Coronary artery (tissue), 2 donors: ENCODE data around the gene NCOA1.

ENCODE experiments used
- DNase-seq: peaks from one replicate; pipeline ENCODE4 v3.0.0-alpha.2; 2017; ENCODE audit warnings: low spot score
- H3K27ac ChIP-seq, 2 donors: fragments of 200-600 bp; sonication (generic); one replicate each; pipeline ENCODE4 v1.5.1; 2016 to 2019
- H3K4me3 ChIP-seq: fragments of 200-600 bp; sonication (generic); 2 replicates; pipeline ENCODE4 v1.5.1; 2016; ENCODE audit warnings: mild to moderate bottlenecking, moderate library complexity
- TF ChIP-seq, protein P1 (sequence below): fragments of 200-600 bp; sonication (generic); IDR thresholded peaks from one replicate; pipeline ENCODE4 v1.5.1; 2019; ENCODE audit warnings: antibody characterized with exemption

NCOA1 gene

DNA sequence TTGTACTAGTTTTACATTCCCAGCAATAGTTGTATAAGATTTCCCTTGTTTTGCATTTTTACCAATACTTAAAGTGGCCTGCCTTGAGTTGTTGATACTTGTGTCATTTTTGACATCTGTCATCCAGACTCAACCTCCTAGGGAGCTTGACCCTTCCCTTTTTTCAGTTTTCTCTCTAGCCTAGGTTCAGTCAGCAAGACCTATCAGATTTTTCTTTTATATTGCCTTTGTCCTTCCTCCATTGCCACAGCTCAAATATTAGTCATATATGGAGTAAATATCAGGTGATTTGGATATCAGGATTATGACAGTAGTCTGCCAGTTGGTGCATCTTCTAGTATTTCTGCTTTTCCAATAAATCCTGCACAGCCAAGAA, 315.6 kb downstream of the NCOA1 start:
- no peak for DNase-seq
- no peak overlapping the region for H3K4me3 ChIP-seq
- H3K27ac ChIP-seq = no peak overlapping the region
- TF ChIP-seq, protein P1, sequence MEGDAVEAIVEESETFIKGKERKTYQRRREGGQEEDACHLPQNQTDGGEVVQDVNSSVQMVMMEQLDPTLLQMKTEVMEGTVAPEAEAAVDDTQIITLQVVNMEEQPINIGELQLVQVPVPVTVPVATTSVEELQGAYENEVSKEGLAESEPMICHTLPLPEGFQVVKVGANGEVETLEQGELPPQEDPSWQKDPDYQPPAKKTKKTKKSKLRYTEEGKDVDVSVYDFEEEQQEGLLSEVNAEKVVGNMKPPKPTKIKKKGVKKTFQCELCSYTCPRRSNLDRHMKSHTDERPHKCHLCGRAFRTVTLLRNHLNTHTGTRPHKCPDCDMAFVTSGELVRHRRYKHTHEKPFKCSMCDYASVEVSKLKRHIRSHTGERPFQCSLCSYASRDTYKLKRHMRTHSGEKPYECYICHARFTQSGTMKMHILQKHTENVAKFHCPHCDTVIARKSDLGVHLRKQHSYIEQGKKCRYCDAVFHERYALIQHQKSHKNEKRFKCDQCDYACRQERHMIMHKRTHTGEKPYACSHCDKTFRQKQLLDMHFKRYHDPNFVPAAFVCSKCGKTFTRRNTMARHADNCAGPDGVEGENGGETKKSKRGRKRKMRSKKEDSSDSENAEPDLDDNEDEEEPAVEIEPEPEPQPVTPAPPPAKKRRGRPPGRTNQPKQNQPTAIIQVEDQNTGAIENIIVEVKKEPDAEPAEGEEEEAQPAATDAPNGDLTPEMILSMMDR = no peak

DNA sequence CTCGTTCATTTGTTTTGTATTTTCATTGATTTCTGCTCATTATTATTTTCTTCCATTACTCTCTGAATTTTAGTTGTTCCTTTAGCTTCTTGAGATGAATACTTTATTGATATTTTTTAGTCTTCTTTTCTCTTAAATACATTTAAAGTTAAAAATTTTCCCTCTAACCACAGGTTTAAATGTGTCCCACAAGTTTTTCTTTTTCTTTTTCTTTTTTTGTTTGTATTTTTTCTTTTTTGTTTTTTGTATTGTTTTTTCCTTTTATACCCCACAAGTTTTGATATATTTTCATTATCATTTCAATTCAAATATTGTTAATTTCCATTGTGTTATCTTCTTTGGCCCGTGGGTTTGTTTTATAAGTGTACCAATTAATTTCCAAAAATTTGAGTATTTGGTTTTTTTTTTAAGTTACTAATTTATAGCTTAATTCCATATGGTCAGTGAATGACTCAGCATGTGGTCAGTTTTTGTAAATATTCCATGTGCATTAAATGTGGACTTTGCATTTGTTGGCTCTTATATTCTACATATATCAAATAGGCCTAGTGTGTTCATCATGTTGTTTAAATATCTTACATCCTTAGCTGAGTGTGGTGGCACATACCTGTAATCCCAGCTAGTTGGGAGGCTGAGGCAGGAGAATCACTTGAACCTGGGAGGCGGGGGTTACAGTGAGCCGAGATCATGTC, 318.4 kb downstream of the NCOA1 start:
- Histone ChIP-seq H3K27ac (no peak overlapping the region), H3K4me3 (no peak overlapping the region)
- no peak for DNase-seq
- TF ChIP-seq, protein P1 = no peak

DNA sequence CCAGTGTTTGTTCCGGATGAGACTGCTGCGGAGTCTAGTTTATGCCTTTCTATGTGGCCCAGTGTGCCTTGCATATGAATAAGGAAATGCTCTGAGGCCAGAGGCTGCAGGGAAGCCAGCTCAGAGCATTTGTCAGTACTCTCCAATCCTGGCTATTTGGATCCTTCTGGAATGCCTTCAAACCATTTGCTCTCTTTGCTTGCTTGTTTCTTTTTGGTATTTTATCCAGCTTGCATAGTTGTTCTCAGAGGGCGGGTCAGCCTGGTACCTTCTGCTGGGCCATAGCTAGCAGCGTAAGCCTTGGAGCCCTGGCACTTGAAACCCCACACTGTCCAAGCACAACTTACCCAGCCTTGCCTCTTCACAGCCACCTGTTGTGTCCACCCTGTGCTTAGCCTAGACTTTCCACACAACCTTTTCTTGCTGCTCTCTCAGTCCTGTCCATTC, 322.7 kb downstream of the NCOA1 start:
- Histone ChIP-seq H3K4me3 (no peak overlapping the region), H3K27ac (no peak overlapping the region)
- no peak for DNase-seq
- TF ChIP-seq, protein P1 = no peak

DNA sequence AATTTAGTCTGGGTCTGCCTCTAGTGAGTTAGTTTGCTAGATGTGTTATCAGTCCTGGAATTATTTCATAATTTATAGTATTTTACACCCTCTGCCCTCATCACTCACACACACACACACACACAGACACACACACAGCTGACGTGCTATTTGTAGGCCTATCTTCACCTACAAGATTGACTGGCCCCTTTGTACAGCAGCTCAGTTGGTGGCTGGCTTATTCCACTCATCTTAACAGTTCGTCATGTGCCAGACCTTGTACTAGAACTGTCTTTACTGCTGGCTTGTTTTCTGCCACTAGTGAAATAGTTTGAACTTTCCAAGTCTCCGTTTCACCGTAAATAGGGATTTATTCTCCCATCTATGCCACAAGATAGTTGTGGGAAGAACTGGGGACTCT, 323.5 kb downstream of the NCOA1 start:
- TF ChIP-seq, protein P1 = no peak
- no peak for DNase-seq
- no peak overlapping the region for H3K27ac ChIP-seq

DNA sequence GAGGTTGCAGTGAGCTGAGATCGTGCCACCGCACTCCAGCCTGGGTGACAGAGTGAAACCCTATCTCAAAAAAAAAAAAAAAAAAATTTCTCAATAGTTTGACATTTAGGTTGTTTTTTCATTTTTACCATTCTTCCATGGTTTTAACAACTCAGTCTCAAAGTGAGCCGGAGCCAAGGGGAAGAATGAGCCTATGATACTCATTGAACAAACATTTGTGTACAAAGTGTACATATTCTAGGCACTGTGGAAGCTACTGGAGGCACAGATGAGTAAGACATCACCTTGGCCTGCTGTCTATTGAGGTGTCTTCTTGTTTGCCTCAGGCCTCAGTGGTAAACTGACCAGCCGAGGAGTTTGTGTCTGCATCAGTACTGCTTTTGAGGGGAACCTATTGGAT, 324.1 kb downstream of the NCOA1 start:
- DNase-seq = no peak
- Histone ChIP-seq H3K27ac (no peak overlapping the region), H3K4me3 (no peak overlapping the region)
- TF ChIP-seq, protein P1 = no peak

More for the DNA sequence above, 323.5 kb downstream of the NCOA1 start:
- no peak overlapping the region for H3K4me3 ChIP-seq

DNA sequence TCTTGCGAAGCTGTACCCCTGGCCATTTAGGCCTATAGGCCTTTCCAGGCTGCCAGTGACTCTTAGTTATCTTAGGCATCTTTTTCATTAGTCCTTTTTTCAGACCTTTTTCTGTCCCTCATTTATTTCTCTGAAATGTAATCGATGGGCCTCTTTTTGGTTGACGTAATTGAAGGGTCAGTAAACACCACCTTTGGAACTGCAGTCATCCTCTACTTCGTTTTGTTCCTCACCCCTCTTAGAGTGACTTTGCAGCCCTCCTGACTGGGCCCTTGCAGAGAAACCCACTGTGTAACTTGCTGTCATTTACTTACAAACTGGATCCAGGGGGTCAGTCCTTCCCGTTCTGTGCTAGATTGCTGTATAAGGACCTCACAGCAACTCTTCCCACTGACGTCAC, 325.4 kb downstream of the NCOA1 start:
- DNase-seq = no peak
- H3K27ac ChIP-seq = no peak overlapping the region
- TF ChIP-seq, protein P1 = no peak
- H3K4me3 ChIP-seq = no peak overlapping the region

DNA sequence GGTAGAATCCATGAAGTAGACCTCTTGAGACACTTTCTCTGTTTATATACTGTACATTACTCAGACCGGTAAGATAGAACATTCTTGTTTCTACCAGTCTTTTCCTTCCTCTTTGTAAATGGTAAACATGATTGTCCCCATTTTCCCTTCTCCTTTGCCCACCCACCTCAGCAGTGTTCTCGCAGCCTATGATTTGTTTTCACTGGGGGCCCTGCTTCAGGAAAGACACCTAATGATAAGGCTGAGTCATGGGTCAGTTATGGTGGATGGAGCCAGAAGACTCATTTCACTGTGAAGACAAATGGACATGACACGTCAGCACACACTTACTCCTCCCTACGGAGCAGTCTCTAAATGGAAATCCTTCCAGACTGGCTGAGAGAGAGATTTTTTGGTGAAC, 325.8 kb downstream of the NCOA1 start:
- H3K27ac ChIP-seq = no peak overlapping the region
- TF ChIP-seq, protein P1 = no peak
- DNase-seq = no peak
- H3K4me3 ChIP-seq = no peak overlapping the region
